Left lung (tissue), 10 donors: Measurements from ENCODE around the gene LENG9. TPM values are rescaled to one million over a fixed set of nuclear protein-coding genes. Genes with fewer than 3 reads are reported as not detected.
A peak's percentile ranks its signal among the peaks of the same experiment; 100 is the strongest.

ENCODE experiments used
- ATAC-seq: fragments of 200-7000 bp; cut with Tn5 transposase; one replicate; pipeline ENCODE4 v1.9.1; 2020; ENCODE audit warnings: moderate library complexity
- DNase-seq, 4 donors: peaks; one replicate each; pipeline ENCODE4 v3.0.0-alpha.2; 2013 to 2020
- H3K27ac ChIP-seq, 2 donors: fragments of 200-600 bp; sonication (generic) in 1 of 2; one replicate each; pipeline versions ENCODE4 v1.5.0 to v1.8.0; 2020 to 2021
- H3K27me3 ChIP-seq, 2 donors: fragments of 200-600 bp; sonication (generic) in 1 of 2; one replicate each; pipeline versions ENCODE4 v1.5.0 to v1.8.0; 2020 to 2021
- H3K36me3 ChIP-seq, 2 donors: fragments of 200-600 bp; sonication (generic) in 1 of 2; one replicate each; pipeline versions ENCODE4 v1.5.0 to v1.8.0; 2020 to 2021
- H3K4me1 ChIP-seq, 2 donors: fragments of 200-600 bp; one replicate each; pipeline ENCODE4 v1.8.0; 2021
- H3K4me3 ChIP-seq, 2 donors: fragments of 200-600 bp; sonication (generic) in 1 of 2; one replicate each; pipeline versions ENCODE4 v1.5.0 to v1.8.0; 2020 to 2021; ENCODE audit warnings: mild to moderate bottlenecking in 1 of 2
- H3K9me3 ChIP-seq, 2 donors: fragments of 200-600 bp; sonication (generic) in 1 of 2; one replicate each; pipeline versions ENCODE4 v1.5.0 to v1.8.0; 2020 to 2021
- intact Hi-C, 2 donors: fragments of 100-400 bp; cut with DNase I; formaldehyde crosslinking; loops; one replicate each; pipeline versions ENCODE4 v1.11.2 to v1.14.2; 2022
- polyA plus RNA-seq, 6 donors: library from polyadenylated mRNA; unstranded; fragments of 120-200 nt; gene quantifications; one replicate each; pipeline ENCODE4 v1.2.1, GENCODE V29; 2013; ENCODE audit not compliant: insufficient read length in 6 of 6
- total RNA-seq, 2 donors: library from RNA; stranded (reverse); fragmentation: NEBNext Ultra II Directional; extraction: Animal tissue kit (Norgen Biotek cat#: 25700); gene quantifications; one replicate each; pipeline ENCODE4 v1.2.1, GENCODE V29; 2021
- TF ChIP-seq, protein P1 (sequence below), 2 donors: fragments of 200-600 bp; sonication (generic) in 1 of 2; IDR thresholded peaks; one replicate each; pipeline versions ENCODE4 v1.5.0 to v1.8.0; 2021; ENCODE audit warnings: antibody characterized with exemption in 2 of 2
- donor health status: DM: no; HTN: yes; CAD: no.
- donor health status: DM: no; HTN: no; CAD: no.

Gene LENG9
- total and polyA plus RNA-seq, 8 donors, result 3.2 to 8.8 (median 4.9) TPM

DNA sequence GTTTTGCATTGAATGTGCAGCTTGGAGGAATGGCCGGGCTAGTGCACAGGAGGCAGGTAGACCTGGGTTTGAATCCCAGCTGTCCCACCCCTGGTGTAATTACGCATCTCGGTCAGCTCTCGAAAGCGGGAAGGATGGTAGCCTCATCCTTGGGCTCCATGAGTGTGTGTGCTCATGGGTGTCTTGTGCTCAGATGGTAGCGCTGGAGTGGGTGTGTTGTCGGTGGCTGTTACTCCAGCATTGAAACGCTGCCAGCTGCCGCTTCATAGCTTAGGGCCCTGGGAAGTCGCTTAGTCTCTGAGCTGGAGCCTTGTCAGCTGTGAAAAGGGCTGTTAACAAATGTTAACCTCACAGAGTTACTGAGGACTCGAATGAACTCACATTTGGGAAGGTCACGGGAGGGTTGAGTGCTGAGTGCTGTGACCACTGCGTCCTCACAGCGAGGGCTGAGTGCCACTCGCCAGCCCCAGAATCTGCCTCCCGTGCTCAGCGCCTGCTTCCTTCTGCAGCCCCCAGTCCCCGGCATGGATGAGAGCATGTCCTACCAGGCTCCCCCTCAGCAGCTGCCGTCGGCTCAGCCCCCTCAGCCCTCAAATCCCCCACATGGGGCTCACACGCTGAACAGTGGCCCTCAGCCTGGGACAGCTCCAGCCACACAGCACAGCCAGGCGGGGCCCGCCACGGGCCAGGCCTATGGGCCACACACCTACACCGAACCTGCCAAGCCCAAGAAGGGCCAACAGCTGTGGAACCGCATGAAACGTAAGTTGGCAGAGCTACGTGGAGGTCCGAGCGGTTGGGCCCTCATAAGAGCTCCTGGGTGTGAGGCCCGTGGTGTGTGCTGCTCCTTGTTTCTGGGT lies 9.4 kb downstream of the LENG9 start:
- TF ChIP-seq, protein P1, sequence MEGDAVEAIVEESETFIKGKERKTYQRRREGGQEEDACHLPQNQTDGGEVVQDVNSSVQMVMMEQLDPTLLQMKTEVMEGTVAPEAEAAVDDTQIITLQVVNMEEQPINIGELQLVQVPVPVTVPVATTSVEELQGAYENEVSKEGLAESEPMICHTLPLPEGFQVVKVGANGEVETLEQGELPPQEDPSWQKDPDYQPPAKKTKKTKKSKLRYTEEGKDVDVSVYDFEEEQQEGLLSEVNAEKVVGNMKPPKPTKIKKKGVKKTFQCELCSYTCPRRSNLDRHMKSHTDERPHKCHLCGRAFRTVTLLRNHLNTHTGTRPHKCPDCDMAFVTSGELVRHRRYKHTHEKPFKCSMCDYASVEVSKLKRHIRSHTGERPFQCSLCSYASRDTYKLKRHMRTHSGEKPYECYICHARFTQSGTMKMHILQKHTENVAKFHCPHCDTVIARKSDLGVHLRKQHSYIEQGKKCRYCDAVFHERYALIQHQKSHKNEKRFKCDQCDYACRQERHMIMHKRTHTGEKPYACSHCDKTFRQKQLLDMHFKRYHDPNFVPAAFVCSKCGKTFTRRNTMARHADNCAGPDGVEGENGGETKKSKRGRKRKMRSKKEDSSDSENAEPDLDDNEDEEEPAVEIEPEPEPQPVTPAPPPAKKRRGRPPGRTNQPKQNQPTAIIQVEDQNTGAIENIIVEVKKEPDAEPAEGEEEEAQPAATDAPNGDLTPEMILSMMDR (IDR thresholded peaks at IDR 0.05), result no peak
- no peaks in the 10 kb centered on the region for H3K9me3 ChIP-seq
- H3K4me1 ChIP-seq, result peaks cover 21 to 33% of the 10 kb centered on the region in 2 donors
- intact Hi-C loops, result no loop called here
- H3K4me3 ChIP-seq, result no peak overlapping the region
- H3K27me3 ChIP-seq, result no peaks in the 10 kb centered on the region
- H3K27ac ChIP-seq, result no peak overlapping the region
- peak in 1 of 4 donors; percentile 69 for DNase-seq
- ATAC-seq, result no peak
- H3K36me3 ChIP-seq, result peaks cover 0 to 86% of the 10 kb centered on the region in 2 donors

DNA sequence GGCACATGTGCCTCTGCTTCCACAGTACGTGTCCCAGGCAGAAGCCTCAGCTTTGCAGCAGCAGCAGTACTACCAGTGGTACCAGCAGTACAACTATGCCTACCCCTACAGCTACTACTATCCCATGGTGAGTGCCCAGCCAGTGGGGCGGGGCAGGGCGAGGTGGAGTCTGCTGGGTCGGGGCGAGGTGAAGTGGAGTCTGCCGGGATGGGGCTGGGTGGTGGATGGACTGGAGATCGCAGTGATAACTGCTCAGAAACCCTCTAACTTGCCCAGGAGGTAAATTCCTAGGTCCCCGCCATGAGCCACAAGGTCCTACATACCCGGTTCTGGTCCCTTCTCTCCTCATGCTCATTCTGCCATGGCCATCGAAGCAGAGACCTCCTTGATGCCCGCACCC lies 11.0 kb downstream of the LENG9 start:
- DNase-seq (peak in 1 of 4 donors; percentile 69), ATAC-seq (no peak)
- TF ChIP-seq, protein P1 (IDR thresholded peaks at IDR 0.05), result no peak
- no peak overlapping the region for H3K27ac ChIP-seq
- no peak overlapping the region for H3K4me3 ChIP-seq
- H3K36me3 ChIP-seq, result peaks cover 0 to 71% of the 10 kb centered on the region in 2 donors
- H3K4me1 ChIP-seq, result peaks cover 23 to 37% of the 10 kb centered on the region in 2 donors
- intact Hi-C loops, result no loop called here
- H3K9me3 ChIP-seq, result no peaks in the 10 kb centered on the region
- no peaks in the 10 kb centered on the region for H3K27me3 ChIP-seq

DNA sequence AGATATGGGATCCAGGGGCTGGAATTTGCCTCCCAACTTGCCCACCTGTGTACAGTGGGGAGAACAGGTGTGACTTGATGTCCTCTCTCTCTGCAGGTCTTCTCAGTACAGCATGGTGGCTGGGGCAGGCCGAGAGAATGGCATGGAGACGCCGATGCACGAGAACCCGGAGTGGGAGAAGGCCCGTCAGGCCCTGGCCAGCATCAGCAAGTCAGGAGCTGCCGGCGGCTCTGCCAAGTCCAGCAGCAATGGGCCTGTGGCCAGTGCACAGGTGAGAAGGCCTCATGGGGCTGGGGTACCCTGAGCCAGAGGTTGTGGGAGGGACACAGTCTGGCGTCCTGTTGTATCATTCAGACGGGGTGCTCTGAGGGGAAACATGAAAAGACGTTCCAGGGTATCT lies 11.6 kb downstream of the LENG9 start:
- Histone ChIP-seq H3K27ac (peak overlapping the region in 1 of 2 donors; percentile 45), H3K4me1 (peaks cover 29 to 43% of the 10 kb centered on the region in 2 donors), H3K9me3 (no peaks in the 10 kb centered on the region), H3K4me3 (no peak overlapping the region), H3K27me3 (no peaks in the 10 kb centered on the region), H3K36me3 (peaks cover 0 to 64% of the 10 kb centered on the region in 2 donors)
- TF ChIP-seq, protein P1 (IDR thresholded peaks at IDR 0.05), result no peak
- ATAC-seq (no peak), DNase-seq (peak in 2 of 4 donors; percentile 29 to 77)
- intact Hi-C loops, result no loop called here

DNA sequence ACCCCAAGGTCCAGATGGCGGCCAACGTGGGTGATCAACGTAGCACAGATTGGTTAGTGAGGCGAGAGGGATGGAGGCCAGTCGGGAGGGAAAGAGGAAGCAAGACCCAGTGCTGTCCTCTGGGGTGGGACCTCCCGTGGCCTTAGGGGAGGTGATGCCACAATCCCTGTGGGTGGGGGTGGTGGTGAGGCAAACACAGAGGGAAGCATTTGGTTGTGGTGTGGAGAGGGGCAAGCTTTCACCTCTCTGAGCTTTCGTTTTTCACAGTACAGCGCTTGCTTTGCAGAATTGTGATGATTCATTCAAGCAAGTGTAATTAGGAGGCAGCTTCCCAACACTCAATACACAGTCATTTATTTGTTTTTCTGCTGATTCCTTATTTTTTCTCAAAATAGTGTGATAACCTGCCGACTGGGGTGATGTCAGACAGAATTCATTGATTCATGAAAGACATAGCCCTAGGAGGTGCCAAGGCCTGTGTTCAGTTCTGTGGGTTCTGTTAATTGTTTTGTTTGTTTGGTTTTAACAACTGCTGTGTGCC lies 12.2 kb downstream of the LENG9 start:
- ATAC-seq, result no peak
- TF ChIP-seq, protein P1 (IDR thresholded peaks at IDR 0.05), result no peak
- peaks cover 0 to 58% of the 10 kb centered on the region in 2 donors for H3K36me3 ChIP-seq
- intact Hi-C loops, result no loop called here
- no peaks in the 10 kb centered on the region for H3K9me3 ChIP-seq
- H3K4me3 ChIP-seq, result peak overlapping the region in 1 of 2 donors; percentile 97
- H3K27ac ChIP-seq, result peak overlapping the region in 1 of 2 donors; percentile 45
- DNase-seq, result peak in 1 of 4 donors; percentile 35
- no peaks in the 10 kb centered on the region for H3K27me3 ChIP-seq
- peaks cover 30 to 48% of the 10 kb centered on the region in 2 donors for H3K4me1 ChIP-seq

DNA sequence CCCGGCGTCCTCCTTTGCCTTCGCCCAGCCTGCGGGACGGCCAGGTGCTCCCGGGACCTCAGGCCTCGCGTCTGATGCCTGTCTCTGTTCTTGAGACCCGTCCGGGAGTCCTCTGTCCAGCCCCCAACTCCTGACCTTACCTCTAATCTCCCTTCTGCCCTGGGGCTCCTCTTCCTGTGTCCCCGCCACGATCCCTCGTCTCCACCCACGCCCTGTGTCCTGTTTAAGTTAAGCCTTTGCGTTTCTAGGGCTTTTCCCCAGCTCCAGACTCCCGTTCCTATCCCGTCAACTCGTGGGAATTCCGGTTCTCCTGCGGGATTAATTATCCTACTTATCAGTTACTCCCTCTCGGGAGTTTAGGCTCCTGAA lies 13.9 kb downstream of the LENG9 start:
- H3K36me3 ChIP-seq, result peaks cover 0 to 53% of the 10 kb centered on the region in 2 donors
- no peaks in the 10 kb centered on the region for H3K9me3 ChIP-seq
- H3K4me3 ChIP-seq, result peak overlapping the region; percentile 94 to 97
- intact Hi-C loops, result no loop called here
- peak overlapping the region; percentile 96 to 99 for H3K27ac ChIP-seq
- TF ChIP-seq, protein P1 (IDR thresholded peaks at IDR 0.05), result no peak
- peaks cover 30 to 48% of the 10 kb centered on the region in 2 donors for H3K4me1 ChIP-seq
- no peak for ATAC-seq
- H3K27me3 ChIP-seq, result no peaks in the 10 kb centered on the region
- DNase-seq, result no peak
